ENCODE measurements around the gene LMNA. TPM values are rescaled to one million over a fixed set of nuclear protein-coding genes. Genes with fewer than 3 reads are reported as not detected.

LMNA gene
- total and polyA plus RNA-seq, 10 of the 15 experiments (the other 5 are each of a cell fraction or from before 2014, with no cell fraction given): 0.42 to 334 (median 81.1) TPM

DNA sequence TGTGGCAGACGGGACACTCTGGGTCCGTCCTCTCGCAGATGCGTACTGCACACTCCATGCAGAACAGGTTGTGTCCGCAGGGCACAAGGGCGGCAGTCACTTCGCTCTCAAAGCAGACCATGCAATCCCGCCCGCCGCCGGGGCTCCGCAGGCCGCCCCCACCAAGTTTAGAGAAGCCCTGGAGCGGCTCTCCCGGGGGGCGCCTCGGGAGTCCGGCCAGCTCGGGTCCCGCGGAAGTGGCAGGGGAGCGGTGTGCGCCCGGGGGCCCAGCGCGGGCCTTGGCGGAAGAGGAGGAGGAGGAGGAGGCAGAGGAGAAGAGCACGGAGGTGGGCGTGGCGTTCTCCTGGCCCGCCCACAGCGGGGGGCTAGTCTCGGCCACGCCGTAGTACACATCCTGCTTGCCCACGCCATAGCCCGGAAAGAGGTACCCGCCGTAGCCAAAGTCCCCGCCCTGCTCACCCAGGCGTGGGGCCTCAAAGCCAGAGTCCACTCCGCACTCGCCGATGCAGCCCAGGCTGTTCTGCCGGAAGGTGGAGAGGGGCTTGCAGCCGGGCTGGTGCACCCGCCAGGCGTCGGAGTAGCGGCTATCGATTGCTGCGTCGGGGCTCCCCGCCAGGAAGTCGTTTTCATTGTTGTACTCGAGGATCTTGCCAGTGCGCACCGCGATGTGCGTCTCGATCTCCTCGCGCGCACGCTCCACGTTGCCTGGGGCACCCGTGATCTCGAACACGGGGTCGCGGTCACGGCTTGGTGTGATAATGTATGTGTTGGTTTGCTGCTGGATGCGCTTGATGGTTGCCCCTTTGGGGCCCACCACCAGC is 37.7 kb upstream of the LMNA start:
- H3K36me3 ChIP-seq (ENCODE audit: control insufficient read depth in 2 of 2, insufficient read depth in 2 of 2, low read length in 1 of 2): no peaks in the 10 kb centered on the region
- peak overlapping the region; percentile 37 for H3K27ac ChIP-seq (ENCODE audit: control insufficient read depth, insufficient read depth)
- H3K4me2 ChIP-seq (ENCODE audit: control insufficient read depth, insufficient read depth): peak overlapping the region; percentile 94
- SMC1A ChIA-PET (ENCODE audit: uncharacterized antibody, unreplicated experiment): no interaction called here
- H3K4me1 ChIP-seq (ENCODE audit: control insufficient read depth, insufficient read depth, low read length): peaks cover 10% of the 10 kb centered on the region
- peaks cover 2% of the 10 kb centered on the region; the same call in 1 of the 2 replicates for H3K79me2 ChIP-seq (ENCODE audit: control insufficient read depth, insufficient read depth, low read length)
- no peaks in the 10 kb centered on the region; a peak in 1 of 4 replicates for H3K27me3 ChIP-seq (replicated peaks in 1 of 2; ENCODE audit: control insufficient read depth in 2 of 2, insufficient read depth in 2 of 2, low read length in 1 of 2)
- H3K9ac ChIP-seq (ENCODE audit: control insufficient read depth, insufficient read depth, low read length): peak overlapping the region; percentile 75
- RAD21 ChIA-PET (ENCODE audit: unreplicated experiment): interaction anchor here (1.5 kb wide), 1 partner anchor 11 kb away, joined by 3 read pairs; no protein-coding TSS in a partner anchor
- H4K20me1 ChIP-seq (ENCODE audit: control insufficient read depth, insufficient read depth): no peaks in the 10 kb centered on the region
- 51% methylated on average over 48 of the region's 73 CpGs for WGBS (ENCODE audit: insufficient coverage, insufficient replicate concordance, low lambda C conversion rate, missing lambda C conversion rate)
- peak; percentile 96 for ATAC-seq
- POLR2A ChIA-PET: interaction anchor here (0.5 kb wide), 1 partner anchor 92 kb away, joined by 4 read pairs; no protein-coding TSS in a partner anchor
- peak; percentile 59 for FAIRE-seq
- DNase-seq (ENCODE audit: low read depth, low spot score): no peak
- BruUV-seq (replicated peaks): no TSS peak
- CTCF ChIA-PET: interaction anchor here (1.2 to 2.6 kb wide), 4 partner anchors 11 to 88 kb away, joined by 3 to 24 read pairs (median 7); no protein-coding TSS in a partner anchor
- in situ Hi-C loops (cut with MboI): no loop called here
- H3K4me3 ChIP-seq: peak overlapping the region; percentile 86
- intact Hi-C loops (cut with micrococcal nuclease; ENCODE audit: unreplicated experiment): no loop called here
- H2AFZ ChIP-seq (ENCODE audit: control insufficient read depth, low read depth, low read length): peak overlapping the region; percentile 73
- no peaks in the 10 kb centered on the region; the same call in 2 of the 3 replicates for H3K9me3 ChIP-seq (replicated peaks; ENCODE audit: control insufficient read depth, insufficient read depth, low read length)
- TF ChIP-seq DPF2 (IDR thresholded peaks at IDR 0.05): peak; percentile 45
- TF ChIP-seq, protein P1, sequence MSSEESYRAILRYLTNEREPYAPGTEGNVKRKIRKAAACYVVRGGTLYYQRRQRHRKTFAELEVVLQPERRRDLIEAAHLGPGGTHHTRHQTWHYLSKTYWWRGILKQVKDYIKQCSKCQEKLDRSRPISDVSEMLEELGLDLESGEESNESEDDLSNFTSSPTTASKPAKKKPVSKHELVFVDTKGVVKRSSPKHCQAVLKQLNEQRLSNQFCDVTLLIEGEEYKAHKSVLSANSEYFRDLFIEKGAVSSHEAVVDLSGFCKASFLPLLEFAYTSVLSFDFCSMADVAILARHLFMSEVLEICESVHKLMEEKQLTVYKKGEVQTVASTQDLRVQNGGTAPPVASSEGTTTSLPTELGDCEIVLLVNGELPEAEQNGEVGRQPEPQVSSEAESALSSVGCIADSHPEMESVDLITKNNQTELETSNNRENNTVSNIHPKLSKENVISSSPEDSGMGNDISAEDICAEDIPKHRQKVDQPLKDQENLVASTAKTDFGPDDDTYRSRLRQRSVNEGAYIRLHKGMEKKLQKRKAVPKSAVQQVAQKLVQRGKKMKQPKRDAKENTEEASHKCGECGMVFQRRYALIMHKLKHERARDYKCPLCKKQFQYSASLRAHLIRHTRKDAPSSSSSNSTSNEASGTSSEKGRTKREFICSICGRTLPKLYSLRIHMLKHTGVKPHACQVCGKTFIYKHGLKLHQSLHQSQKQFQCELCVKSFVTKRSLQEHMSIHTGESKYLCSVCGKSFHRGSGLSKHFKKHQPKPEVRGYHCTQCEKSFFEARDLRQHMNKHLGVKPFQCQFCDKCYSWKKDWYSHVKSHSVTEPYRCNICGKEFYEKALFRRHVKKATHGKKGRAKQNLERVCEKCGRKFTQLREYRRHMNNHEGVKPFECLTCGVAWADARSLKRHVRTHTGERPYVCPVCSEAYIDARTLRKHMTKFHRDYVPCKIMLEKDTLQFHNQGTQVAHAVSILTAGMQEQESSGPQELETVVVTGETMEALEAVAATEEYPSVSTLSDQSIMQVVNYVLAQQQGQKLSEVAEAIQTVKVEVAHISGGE (CRISPR knock-in tag; IDR thresholded peaks at IDR 0.05): no peak
- no peak for TF ChIP-seq SMAD5 (IDR thresholded peaks at IDR 0.05; ENCODE audit: low read depth)
- TF ChIP-seq YY1 (IDR thresholded peaks at IDR 0.05; ENCODE audit: low read depth, low read length): no peak
- no peak for TF ChIP-seq FOXK2 (IDR thresholded peaks at IDR 0.05)
- no peak for TF ChIP-seq YBX1 (IDR thresholded peaks at IDR 0.05)
- TF ChIP-seq, protein P2, sequence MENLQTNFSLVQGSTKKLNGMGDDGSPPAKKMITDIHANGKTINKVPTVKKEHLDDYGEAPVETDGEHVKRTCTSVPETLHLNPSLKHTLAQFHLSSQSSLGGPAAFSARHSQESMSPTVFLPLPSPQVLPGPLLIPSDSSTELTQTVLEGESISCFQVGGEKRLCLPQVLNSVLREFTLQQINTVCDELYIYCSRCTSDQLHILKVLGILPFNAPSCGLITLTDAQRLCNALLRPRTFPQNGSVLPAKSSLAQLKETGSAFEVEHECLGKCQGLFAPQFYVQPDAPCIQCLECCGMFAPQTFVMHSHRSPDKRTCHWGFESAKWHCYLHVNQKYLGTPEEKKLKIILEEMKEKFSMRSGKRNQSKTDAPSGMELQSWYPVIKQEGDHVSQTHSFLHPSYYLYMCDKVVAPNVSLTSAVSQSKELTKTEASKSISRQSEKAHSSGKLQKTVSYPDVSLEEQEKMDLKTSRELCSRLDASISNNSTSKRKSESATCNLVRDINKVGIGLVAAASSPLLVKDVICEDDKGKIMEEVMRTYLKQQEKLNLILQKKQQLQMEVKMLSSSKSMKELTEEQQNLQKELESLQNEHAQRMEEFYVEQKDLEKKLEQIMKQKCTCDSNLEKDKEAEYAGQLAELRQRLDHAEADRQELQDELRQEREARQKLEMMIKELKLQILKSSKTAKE (IDR thresholded peaks at IDR 0.05; ENCODE audit: low read depth, poor library complexity, severe bottlenecking): no peak
- no peak for TF ChIP-seq CBX5 (IDR thresholded peaks at IDR 0.05; ENCODE audit: low read depth)
- TF ChIP-seq, protein P3, sequence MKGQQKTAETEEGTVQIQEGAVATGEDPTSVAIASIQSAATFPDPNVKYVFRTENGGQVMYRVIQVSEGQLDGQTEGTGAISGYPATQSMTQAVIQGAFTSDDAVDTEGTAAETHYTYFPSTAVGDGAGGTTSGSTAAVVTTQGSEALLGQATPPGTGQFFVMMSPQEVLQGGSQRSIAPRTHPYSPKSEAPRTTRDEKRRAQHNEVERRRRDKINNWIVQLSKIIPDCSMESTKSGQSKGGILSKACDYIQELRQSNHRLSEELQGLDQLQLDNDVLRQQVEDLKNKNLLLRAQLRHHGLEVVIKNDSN (IDR thresholded peaks at IDR 0.05; ENCODE audit: borderline replicate concordance, extremely low read length, insufficient read depth, low read depth, low read length): no peak
- TF ChIP-seq, protein P4, sequence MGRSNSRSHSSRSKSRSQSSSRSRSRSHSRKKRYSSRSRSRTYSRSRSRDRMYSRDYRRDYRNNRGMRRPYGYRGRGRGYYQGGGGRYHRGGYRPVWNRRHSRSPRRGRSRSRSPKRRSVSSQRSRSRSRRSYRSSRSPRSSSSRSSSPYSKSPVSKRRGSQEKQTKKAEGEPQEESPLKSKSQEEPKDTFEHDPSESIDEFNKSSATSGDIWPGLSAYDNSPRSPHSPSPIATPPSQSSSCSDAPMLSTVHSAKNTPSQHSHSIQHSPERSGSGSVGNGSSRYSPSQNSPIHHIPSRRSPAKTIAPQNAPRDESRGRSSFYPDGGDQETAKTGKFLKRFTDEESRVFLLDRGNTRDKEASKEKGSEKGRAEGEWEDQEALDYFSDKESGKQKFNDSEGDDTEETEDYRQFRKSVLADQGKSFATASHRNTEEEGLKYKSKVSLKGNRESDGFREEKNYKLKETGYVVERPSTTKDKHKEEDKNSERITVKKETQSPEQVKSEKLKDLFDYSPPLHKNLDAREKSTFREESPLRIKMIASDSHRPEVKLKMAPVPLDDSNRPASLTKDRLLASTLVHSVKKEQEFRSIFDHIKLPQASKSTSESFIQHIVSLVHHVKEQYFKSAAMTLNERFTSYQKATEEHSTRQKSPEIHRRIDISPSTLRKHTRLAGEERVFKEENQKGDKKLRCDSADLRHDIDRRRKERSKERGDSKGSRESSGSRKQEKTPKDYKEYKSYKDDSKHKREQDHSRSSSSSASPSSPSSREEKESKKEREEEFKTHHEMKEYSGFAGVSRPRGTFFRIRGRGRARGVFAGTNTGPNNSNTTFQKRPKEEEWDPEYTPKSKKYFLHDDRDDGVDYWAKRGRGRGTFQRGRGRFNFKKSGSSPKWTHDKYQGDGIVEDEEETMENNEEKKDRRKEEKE (IDR thresholded peaks at IDR 0.05): no peak
- 0 out of 2 replicates have a peak, but pooled peaks have one; percentile 9 for TF ChIP-seq ESRRA (IDR thresholded peaks at IDR 0.05; ENCODE audit: low read length)
- peak; percentile 79 for TF ChIP-seq PAX5 (IDR thresholded peaks at IDR 0.05; ENCODE audit: borderline replicate concordance, low read depth, low read length)

All from GM12878 (cell line).